Ovary (tissue), 9 donors: ENCODE data around the gene FUOM. TPM values are rescaled to one million over a fixed set of nuclear protein-coding genes. Genes with fewer than 3 reads are reported as not detected.

ENCODE experiments used
- DNase-seq, 5 donors: peaks; one replicate each; pipeline ENCODE4 v3.0.0-alpha.2; 2019 to 2020
- H3K27ac ChIP-seq, 2 donors: fragments of 200-600 bp; one replicate each; pipeline versions ENCODE4 v1.5.1 to v1.8.0; 2019 to 2022
- H3K27me3 ChIP-seq: fragments of 200-600 bp; one replicate; pipeline ENCODE4 v1.8.0; 2022
- H3K36me3 ChIP-seq: fragments of 200-600 bp; sonication (generic); one replicate; pipeline ENCODE4 v1.5.1; 2019
- H3K4me1 ChIP-seq: one replicate; pipeline ENCODE4 v1.8.1; 2013; ENCODE audit warnings: mild to moderate bottlenecking, moderate library complexity; ENCODE audit not compliant: insufficient read depth
- H3K4me3 ChIP-seq: fragments of 200-600 bp; sonication (generic); one replicate; pipeline ENCODE4 v1.5.1; 2017
- H3K9me3 ChIP-seq, 2 donors: fragments of 200-600 bp in 1 of 2; sonication (generic) in 1 of 2; one replicate each; pipeline versions ENCODE4 v1.5.1 to v1.8.1; 2013 to 2019; ENCODE audit warnings: mild to moderate bottlenecking in 1 of 2, moderate library complexity in 1 of 2
- EP300 ChIP-seq: sonication (generic); formaldehyde crosslinking; IDR thresholded peaks from one replicate; pipeline ENCODE4 v1.6.1; 2017; ENCODE audit warnings: antibody characterized with exemption
- POLR2A ChIP-seq: fragments of 450-650 bp; IDR thresholded peaks from one replicate; pipeline ENCODE4 v1.6.1; 2017; ENCODE audit warnings: antibody characterized with exemption, mild to moderate bottlenecking, moderate library complexity
- WGBS, 3 donors: extraction: QIAGEN DNeasy Blood & Tissue Kit in 1 of 3; methylation state at CpG; one replicate each; pipeline versions ENCODE4 v1.1.5 to v1.1.7; 2013 to 2017; 5-methylcytosine and 5-hydroxymethylcytosine counted together
- intact Hi-C, 4 donors: fragments of 100-400 bp; cut with DNase I; formaldehyde crosslinking; loops; one replicate each; pipeline versions ENCODE4 v1.11.0 to v1.15.1; 2022 to 2023
- polyA plus RNA-seq, 2 donors: library from polyadenylated mRNA; stranded (reverse); fragments of 200-250 nt in 1 of 2; fragments of 350-450 nt in 1 of 2; fragmentation: Illumina TruSeq in 1 of 2; extraction: RNeasy Lipid Tissue Mini Kit (QIAGEN cat#74804) in 1 of 2; gene quantifications; one replicate each; pipeline ENCODE4 v1.2.3, GENCODE V29; 2013 to 2014
- total RNA-seq, 7 donors: library from RNA; depleted of rRNA in 2 of 7; stranded (reverse); fragments of >200 nt in 2 of 7; fragmentation: NEBNext Ultra II Directional in 3 of 7; extraction: Animal tissue kit (Norgen Biotek cat#: 25700) in 3 of 7; gene quantifications; one replicate each; pipeline versions ENCODE4 v1.1.0 to v1.2.4, GENCODE V29; 2016 to 2023
- TF ChIP-seq, protein P1 (sequence below), 3 donors: fragments of 450-650 bp in 2 of 3; fragments of 200-600 bp in 1 of 3; IDR thresholded peaks; one replicate each; pipeline versions ENCODE4 v1.5.1 to v1.8.0; 2016 to 2022; ENCODE audit warnings: antibody characterized with exemption in 3 of 3, mild to moderate bottlenecking in 1 of 3
- donor health status: DM: no; HTN: no; CAD: no; lungs with moderate emphysema.
- donor health status: DM: no; HTN: no; CAD: no.
- donor health status: Bipolar disorder and iron deficiency.
- donor health status: DM: yes; HTN: yes; CAD: no.
- donor health status: DM: no; HTN: no; CAD: no.
- donor health status: DM: yes; HTN: yes; CAD: no.

The FUOM gene
- total and polyA plus RNA-seq, 9 donors = 1.2 to 26.3 (median 14.8) TPM

DNA sequence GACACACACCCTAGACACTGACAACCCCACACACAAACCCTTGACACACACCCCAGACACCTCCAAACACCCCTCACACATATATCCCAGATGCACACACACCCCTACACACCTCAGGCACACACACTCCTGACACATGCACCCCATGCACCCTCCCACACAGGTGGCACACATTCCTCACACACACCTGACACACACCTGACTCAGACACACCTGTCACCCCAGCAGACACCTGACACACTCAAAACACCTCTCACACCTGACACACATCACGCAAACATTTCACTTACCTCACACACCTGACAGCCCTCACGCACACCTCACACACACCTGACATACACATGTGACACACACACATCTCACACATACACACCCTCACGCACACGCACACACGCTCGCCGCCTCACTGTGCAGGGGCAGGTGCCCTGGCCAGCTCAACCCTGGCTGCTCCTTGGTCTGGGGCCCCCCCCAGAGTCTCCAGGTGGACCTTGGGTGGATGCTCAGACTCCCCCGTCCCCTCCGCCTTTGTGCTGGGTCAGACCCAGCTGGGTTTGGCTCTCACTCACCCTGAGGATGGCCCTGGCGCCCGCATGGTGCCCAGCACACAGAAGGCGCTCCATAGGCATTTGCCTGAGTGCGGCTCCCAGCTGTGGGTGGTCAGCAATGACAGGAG is 18.0 kb downstream of the FUOM start:
- H3K4me3 ChIP-seq = no peak overlapping the region
- WGBS, 3 donors = 83 to 90% (median 89%) methylated on average over 13 of the region's 13 CpGs
- intact Hi-C loops = no loop called here
- H3K9me3 ChIP-seq = peaks cover 0 to 5% of the 10 kb centered on the region in 2 donors
- TF ChIP-seq EP300 (no peak), POLR2A (no peak)
- TF ChIP-seq, protein P1, sequence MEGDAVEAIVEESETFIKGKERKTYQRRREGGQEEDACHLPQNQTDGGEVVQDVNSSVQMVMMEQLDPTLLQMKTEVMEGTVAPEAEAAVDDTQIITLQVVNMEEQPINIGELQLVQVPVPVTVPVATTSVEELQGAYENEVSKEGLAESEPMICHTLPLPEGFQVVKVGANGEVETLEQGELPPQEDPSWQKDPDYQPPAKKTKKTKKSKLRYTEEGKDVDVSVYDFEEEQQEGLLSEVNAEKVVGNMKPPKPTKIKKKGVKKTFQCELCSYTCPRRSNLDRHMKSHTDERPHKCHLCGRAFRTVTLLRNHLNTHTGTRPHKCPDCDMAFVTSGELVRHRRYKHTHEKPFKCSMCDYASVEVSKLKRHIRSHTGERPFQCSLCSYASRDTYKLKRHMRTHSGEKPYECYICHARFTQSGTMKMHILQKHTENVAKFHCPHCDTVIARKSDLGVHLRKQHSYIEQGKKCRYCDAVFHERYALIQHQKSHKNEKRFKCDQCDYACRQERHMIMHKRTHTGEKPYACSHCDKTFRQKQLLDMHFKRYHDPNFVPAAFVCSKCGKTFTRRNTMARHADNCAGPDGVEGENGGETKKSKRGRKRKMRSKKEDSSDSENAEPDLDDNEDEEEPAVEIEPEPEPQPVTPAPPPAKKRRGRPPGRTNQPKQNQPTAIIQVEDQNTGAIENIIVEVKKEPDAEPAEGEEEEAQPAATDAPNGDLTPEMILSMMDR (IDR thresholded peaks at IDR 0.05) = no peak
- peaks cover 8% of the 10 kb centered on the region for H3K4me1 ChIP-seq
- H3K27me3 ChIP-seq = peaks cover 6% of the 10 kb centered on the region
- no peak for DNase-seq
- H3K36me3 ChIP-seq = no peaks in the 10 kb centered on the region
- no peak overlapping the region for H3K27ac ChIP-seq

DNA sequence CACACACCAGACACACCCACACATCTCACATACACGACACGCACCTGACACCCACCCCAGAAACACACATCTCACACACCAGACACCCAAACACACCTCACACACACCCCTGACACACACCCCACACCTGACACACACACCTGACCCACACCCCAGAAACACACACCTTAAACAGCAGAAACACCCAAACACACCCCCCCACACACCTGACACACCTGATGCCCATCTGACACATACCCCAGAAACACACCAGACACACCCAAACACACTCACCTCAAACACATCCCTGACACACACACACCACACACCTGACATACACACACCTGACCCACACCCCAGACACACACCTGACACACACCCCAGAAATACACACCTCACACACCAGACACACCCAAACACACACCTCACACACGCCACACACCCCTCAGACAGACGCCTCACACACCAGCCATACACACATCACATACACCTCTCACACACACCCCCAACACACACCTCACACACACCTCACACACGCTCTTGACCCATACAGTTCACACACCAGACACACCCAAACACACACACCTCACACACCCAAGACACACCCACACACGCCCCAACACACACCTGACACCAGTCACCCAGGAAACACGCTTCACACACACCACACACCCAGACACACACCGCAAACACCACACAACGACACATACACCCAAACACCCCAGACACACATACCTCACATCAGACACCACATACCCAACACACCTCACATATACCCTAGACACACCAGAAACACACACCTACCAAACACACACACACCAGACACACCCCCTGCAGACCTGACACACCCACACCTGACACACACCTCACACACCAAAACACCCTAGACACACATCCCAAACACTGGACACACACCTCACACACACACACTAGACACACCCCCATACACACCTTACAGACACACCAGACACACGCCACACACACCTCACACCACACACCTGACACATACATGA is 19.4 kb downstream of the FUOM start:
- TF ChIP-seq POLR2A (no peak), EP300 (no peak)
- TF ChIP-seq, protein P1 (IDR thresholded peaks at IDR 0.05) = no peak
- intact Hi-C loops = no loop called here
- no peak overlapping the region for H3K4me3 ChIP-seq
- DNase-seq = no peak
- WGBS, 3 donors = 86 to 89% (median 86%) methylated on average over 10 of the region's 10 CpGs
- peaks cover 8% of the 10 kb centered on the region for H3K4me1 ChIP-seq
- peaks cover 0 to 5% of the 10 kb centered on the region in 2 donors for H3K9me3 ChIP-seq
- H3K27ac ChIP-seq = no peak overlapping the region
- H3K27me3 ChIP-seq = peaks cover 6% of the 10 kb centered on the region
- H3K36me3 ChIP-seq = no peaks in the 10 kb centered on the region

DNA sequence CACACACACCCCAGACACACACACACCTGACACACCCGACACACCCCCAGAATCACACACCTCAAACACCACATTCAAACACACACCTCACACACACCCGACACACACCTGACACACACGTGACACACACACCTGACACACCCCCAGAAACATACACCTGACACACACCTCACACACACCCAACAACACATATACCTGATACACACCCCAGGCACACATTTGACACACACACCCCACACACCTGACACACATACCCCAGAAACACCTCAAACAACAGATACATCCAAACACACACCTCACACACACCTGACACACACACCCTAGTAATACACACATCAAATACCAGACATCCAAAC is 20.5 kb downstream of the FUOM start:
- no peak for DNase-seq
- peaks cover 8% of the 10 kb centered on the region for H3K4me1 ChIP-seq
- H3K27ac ChIP-seq = no peak overlapping the region
- no peak overlapping the region for H3K4me3 ChIP-seq
- no peaks in the 10 kb centered on the region for H3K36me3 ChIP-seq
- peaks cover 0 to 5% of the 10 kb centered on the region in 2 donors for H3K9me3 ChIP-seq
- intact Hi-C loops = no loop called here
- peaks cover 6% of the 10 kb centered on the region for H3K27me3 ChIP-seq
- TF ChIP-seq POLR2A (no peak), EP300 (no peak)
- TF ChIP-seq, protein P1 (IDR thresholded peaks at IDR 0.05) = no peak
- WGBS, 3 donors = 76 to 83% (median 80%) methylated on average over 3 of the region's 3 CpGs

DNA sequence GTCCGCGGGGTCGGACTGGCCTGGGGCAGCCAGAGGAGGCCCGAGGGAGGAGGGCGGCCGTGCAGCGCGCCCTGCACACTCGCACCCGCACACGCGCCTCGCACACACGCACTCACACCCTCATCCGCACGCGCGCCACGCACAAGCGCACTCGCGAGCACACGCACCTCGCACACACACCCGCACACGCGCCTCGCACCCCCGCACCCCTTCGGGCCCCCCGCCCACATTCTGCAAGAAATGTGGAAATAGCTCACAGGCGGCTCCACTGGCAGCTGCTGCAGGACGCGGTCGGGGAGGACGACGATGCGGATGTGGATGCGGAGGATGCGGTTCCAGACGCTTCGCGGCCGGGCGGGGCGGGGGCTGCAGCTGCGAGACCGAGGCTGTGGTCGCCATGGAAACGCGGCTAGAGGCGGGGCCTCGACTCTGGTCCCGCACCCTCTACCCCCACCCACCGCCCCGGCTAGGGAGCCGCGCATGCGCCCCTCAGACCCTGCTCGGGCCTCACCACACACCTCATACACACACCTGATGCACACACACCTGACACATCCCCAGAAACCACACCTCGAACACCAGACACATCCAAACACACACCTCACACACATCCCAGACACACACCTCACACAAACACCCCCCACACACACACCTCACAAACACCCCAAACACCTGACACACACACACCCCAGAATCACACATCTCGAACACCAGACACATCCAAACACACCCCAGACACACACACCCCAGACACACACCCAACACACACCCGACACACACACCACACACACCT is 21.0 kb downstream of the FUOM start, which contains the start of gene CALY:
Gene CALY (minus strand): TSS at position 320 of the 793 bp plus-strand sequence. CDS start 7,907 bp downstream, outside the sequence.
- Histone ChIP-seq H3K27ac (no peak within 1 kb of the TSS), H3K4me3 (peak within 1 kb of the TSS; percentile 28), H3K9me3 (peaks cover 0 to 5% of the 10 kb centered on the region in 2 donors), H3K27me3 (peaks cover 6% of the 10 kb centered on the region), H3K4me1 (peaks cover 8% of the 10 kb centered on the region), H3K36me3 (no peaks in the 10 kb centered on the region)
- TF ChIP-seq EP300 = no peak
- no peak for TF ChIP-seq POLR2A
- TF ChIP-seq, protein P1 (IDR thresholded peaks at IDR 0.05) = no peak
- intact Hi-C loops = no loop called here
- peak in 1 of 5 donors; percentile 22 for DNase-seq
- 6 to 9% (median 7%) methylated on average over 42 to 63 of the region's 63 CpGs for WGBS, 3 donors
